Panc1 (cell line): ENCODE results near the gene REXO4.

Source experiments
- POLR2AphosphoS5 ChIP-seq: IDR thresholded peaks from 2 replicates; pipeline ENCODE4 v1.6.1; 2012; ENCODE audit warnings: mild to moderate bottlenecking, low read depth, low read length, moderate library complexity
- TF ChIP-seq, protein P1 (sequence below): fragments of 450-650 bp; IDR thresholded peaks from 2 replicates; pipeline ENCODE4 v1.5.1; 2017; ENCODE audit warnings: mild to moderate bottlenecking
- TF ChIP-seq, protein P2 (sequence below), 2 experiments: IDR thresholded peaks; 2 replicates each; pipeline ENCODE4 v1.6.1; 2011 to 2012; ENCODE audit warnings: low read depth in 2 of 2, control low read depth in 1 of 2, low read length in 1 of 2, mild to moderate bottlenecking in 1 of 2, moderate library complexity in 1 of 2; ENCODE audit not compliant: insufficient read depth in 1 of 2

DNA sequence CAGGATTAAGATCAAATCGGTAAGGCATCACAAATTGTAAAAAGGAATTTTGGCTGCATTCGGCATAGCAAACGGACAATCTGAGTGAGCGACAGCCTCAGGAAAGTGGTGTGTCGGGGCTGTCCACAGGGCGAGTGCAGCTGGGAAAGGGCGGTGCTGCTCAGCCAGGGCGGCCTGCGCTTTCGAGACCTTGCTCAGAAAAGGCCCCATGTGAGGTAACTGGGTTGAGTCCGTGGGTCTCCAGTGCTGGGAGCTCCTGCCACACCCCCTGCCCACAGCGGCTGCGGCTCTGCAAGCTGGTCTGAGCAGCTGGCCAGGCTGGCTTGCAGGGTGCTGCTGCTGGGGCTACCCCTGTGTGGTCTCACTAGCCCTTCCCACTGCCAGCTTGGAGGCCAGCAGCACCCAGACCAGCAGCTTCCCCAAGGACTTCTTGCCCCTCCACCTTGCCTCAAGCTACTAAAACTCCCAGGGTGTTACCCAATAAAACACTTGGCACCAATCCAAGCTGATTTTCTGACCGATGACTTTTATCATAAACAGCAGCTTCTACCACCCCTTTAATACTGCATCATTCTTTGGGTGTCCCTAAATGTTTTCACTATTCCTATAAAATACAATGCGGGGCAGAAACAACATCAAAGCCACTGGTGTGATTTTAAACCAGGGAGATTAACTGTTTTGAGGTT lies 55.3 kb downstream of the REXO4 start:
- TF ChIP-seq, protein P1, sequence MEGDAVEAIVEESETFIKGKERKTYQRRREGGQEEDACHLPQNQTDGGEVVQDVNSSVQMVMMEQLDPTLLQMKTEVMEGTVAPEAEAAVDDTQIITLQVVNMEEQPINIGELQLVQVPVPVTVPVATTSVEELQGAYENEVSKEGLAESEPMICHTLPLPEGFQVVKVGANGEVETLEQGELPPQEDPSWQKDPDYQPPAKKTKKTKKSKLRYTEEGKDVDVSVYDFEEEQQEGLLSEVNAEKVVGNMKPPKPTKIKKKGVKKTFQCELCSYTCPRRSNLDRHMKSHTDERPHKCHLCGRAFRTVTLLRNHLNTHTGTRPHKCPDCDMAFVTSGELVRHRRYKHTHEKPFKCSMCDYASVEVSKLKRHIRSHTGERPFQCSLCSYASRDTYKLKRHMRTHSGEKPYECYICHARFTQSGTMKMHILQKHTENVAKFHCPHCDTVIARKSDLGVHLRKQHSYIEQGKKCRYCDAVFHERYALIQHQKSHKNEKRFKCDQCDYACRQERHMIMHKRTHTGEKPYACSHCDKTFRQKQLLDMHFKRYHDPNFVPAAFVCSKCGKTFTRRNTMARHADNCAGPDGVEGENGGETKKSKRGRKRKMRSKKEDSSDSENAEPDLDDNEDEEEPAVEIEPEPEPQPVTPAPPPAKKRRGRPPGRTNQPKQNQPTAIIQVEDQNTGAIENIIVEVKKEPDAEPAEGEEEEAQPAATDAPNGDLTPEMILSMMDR: no peak
- peak; percentile 22; the same call in 1 of the 2 replicates for TF ChIP-seq POLR2AphosphoS5
- TF ChIP-seq, protein P2, sequence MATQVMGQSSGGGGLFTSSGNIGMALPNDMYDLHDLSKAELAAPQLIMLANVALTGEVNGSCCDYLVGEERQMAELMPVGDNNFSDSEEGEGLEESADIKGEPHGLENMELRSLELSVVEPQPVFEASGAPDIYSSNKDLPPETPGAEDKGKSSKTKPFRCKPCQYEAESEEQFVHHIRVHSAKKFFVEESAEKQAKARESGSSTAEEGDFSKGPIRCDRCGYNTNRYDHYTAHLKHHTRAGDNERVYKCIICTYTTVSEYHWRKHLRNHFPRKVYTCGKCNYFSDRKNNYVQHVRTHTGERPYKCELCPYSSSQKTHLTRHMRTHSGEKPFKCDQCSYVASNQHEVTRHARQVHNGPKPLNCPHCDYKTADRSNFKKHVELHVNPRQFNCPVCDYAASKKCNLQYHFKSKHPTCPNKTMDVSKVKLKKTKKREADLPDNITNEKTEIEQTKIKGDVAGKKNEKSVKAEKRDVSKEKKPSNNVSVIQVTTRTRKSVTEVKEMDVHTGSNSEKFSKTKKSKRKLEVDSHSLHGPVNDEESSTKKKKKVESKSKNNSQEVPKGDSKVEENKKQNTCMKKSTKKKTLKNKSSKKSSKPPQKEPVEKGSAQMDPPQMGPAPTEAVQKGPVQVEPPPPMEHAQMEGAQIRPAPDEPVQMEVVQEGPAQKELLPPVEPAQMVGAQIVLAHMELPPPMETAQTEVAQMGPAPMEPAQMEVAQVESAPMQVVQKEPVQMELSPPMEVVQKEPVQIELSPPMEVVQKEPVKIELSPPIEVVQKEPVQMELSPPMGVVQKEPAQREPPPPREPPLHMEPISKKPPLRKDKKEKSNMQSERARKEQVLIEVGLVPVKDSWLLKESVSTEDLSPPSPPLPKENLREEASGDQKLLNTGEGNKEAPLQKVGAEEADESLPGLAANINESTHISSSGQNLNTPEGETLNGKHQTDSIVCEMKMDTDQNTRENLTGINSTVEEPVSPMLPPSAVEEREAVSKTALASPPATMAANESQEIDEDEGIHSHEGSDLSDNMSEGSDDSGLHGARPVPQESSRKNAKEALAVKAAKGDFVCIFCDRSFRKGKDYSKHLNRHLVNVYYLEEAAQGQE (IDR thresholded peaks at IDR 0.05; ENCODE audit: insufficient read depth in 1 of 2, low read depth in 2 of 2, low read length in 1 of 2): no peak
